Smooth muscle cell (in vitro differentiated cells): Measurements from ENCODE around the gene IL10RA. TPM values are rescaled to one million over a fixed set of nuclear protein-coding genes. Genes with fewer than 3 reads are reported as not detected.

Source experiments
- DNase-seq: peaks from one replicate; lab custom pipeline; 2025; ENCODE audit not compliant: unreplicated experiment; lab: John Stamatoyannopoulos, UW
- H2AFZ ChIP-seq: fragments of 200-600 bp; sonication (generic); 2 replicates; pipeline ENCODE4 v1.6.0; 2016; ENCODE audit warnings: antibody characterized with exemption, low read depth, mild to moderate bottlenecking
- H3F3A ChIP-seq: fragments of 200-600 bp; sonication (generic); 2 replicates; pipeline ENCODE4 v1.6.0; 2017; ENCODE audit warnings: antibody characterized with exemption, low read depth
- H3K27ac ChIP-seq: fragments of 200-600 bp; sonication (generic); 2 replicates; pipeline ENCODE4 v1.5.1; 2016; ENCODE audit warnings: low read depth, mild to moderate bottlenecking
- H3K27me3 ChIP-seq: fragments of 200-600 bp; sonication (generic); 2 replicates; pipeline ENCODE4 v1.6.1; 2016; ENCODE audit warnings: low read depth, mild to moderate bottlenecking
- H3K36me3 ChIP-seq: fragments of 200-600 bp; sonication (generic); 2 replicates; pipeline ENCODE4 v1.5.1; 2016; ENCODE audit warnings: low read depth
- H3K4me1 ChIP-seq: fragments of 200-600 bp; sonication (generic); 2 replicates; pipeline ENCODE4 v1.5.1; 2016; ENCODE audit warnings: low read depth
- H3K4me2 ChIP-seq: fragments of 200-600 bp; sonication (generic); 2 replicates; pipeline ENCODE4 v1.6.0; 2016; ENCODE audit warnings: mild to moderate bottlenecking
- H3K4me3 ChIP-seq: fragments of 200-600 bp; sonication (generic); 2 replicates; pipeline ENCODE4 v1.5.1; 2016; ENCODE audit warnings: mild to moderate bottlenecking
- H3K79me2 ChIP-seq: fragments of 200-600 bp; sonication (generic); 2 replicates; pipeline ENCODE4 v1.6.0; 2016; ENCODE audit warnings: low read depth, mild to moderate bottlenecking
- H3K9ac ChIP-seq: fragments of 200-600 bp; sonication (generic); 2 replicates; pipeline ENCODE4 v1.6.0; 2016; ENCODE audit warnings: low read depth
- H3K9me3 ChIP-seq: fragments of 200-600 bp; sonication (generic); replicated peaks from 2 replicates; pipeline ENCODE4 v1.5.1; 2016; ENCODE audit warnings: low read depth
- H4K20me1 ChIP-seq: fragments of 200-600 bp; sonication (generic); 2 replicates; pipeline ENCODE4 v1.6.0; 2016; ENCODE audit warnings: low read depth
- WGBS: methylation state at CpG from one replicate; pipeline ENCODE4 v1.1.7; 2016; ENCODE audit warnings: low lambda C conversion rate; 5-methylcytosine and 5-hydroxymethylcytosine counted together
- polyA plus RNA-seq: library from polyadenylated mRNA; unstranded; fragments of >200 nt; fragmentation: Nextera tagmentation; extraction: Ambion mirVana; gene quantifications from 2 replicates; pipeline ENCODE4 v1.2.1, GENCODE V29; 2016
- total RNA-seq: library from RNA; depleted of rRNA; stranded (reverse); fragments of >200 nt; gene quantifications from 2 replicates; pipeline ENCODE4 v1.2.3, GENCODE V29; 2014
- TF ChIP-seq, protein P1 (sequence below): fragments of 200-600 bp; sonication (generic); IDR thresholded peaks from 2 replicates; pipeline ENCODE4 v1.5.1; 2017; ENCODE audit warnings: borderline replicate concordance, mild to moderate bottlenecking, antibody characterized with exemption; ENCODE audit not compliant: insufficient read depth, poor library complexity, severe bottlenecking

Gene IL10RA
- total and polyA plus RNA-seq, 2 experiments from 2014 or later: 0.07 to 0.18 TPM

DNA sequence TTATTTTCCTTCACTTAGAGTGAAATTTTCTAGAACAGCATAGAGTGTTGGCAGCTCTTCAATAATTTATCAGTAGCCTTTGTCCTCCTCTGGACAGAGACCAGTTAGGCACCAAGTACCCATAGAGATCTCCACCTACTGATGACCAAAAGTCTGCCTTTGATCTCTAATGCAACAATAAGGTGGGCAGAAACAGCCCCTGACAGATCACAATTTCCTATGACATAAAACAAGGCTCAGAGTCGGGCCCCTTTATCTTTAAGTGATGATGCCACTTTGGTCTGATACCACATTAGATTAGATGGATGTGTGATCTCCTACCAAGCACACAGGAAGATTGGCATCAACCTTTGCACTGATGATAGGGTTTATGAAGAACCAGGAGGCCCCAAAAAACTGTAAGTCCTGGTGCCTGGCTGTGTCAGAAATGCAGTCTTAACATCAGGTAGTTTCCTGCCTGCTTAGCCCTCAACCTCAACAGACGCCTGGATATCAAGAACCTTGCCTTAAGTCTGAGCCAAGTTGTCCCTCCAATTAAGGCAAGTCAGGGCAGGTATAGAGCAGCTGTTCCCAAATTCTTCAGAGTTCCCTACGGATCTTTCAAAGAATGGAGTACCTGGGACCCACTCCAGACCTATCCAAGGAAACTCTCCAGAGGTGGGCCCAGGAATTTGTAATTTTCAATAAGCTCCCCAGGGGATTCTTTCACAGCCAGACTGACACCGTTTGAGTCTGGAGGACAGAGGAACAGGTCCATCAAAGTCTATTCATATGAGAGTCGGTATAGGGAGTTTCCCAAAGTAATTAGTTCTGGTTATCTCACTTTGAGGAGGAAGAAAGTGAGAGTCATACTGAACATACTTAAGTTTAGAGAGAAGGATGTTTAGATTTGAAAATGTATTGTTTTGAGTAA, 60.1 kb downstream of the IL10RA start:
- no peaks in the 10 kb centered on the region for H3K4me1 ChIP-seq
- H3K4me2 ChIP-seq: no peak overlapping the region
- WGBS: 69% methylated on average over 5 of the region's 5 CpGs
- H3K79me2 ChIP-seq: no peaks in the 10 kb centered on the region
- DNase-seq: no peak
- H3F3A ChIP-seq: no peaks in the 10 kb centered on the region
- no peak overlapping the region for H2AFZ ChIP-seq
- no peaks in the 10 kb centered on the region for H3K36me3 ChIP-seq
- no peaks in the 10 kb centered on the region for H3K9me3 ChIP-seq
- no peak overlapping the region for H3K27ac ChIP-seq
- peaks cover 6% of the 10 kb centered on the region for H3K27me3 ChIP-seq
- no peak overlapping the region for H3K9ac ChIP-seq
- TF ChIP-seq, protein P1, sequence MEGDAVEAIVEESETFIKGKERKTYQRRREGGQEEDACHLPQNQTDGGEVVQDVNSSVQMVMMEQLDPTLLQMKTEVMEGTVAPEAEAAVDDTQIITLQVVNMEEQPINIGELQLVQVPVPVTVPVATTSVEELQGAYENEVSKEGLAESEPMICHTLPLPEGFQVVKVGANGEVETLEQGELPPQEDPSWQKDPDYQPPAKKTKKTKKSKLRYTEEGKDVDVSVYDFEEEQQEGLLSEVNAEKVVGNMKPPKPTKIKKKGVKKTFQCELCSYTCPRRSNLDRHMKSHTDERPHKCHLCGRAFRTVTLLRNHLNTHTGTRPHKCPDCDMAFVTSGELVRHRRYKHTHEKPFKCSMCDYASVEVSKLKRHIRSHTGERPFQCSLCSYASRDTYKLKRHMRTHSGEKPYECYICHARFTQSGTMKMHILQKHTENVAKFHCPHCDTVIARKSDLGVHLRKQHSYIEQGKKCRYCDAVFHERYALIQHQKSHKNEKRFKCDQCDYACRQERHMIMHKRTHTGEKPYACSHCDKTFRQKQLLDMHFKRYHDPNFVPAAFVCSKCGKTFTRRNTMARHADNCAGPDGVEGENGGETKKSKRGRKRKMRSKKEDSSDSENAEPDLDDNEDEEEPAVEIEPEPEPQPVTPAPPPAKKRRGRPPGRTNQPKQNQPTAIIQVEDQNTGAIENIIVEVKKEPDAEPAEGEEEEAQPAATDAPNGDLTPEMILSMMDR: no peak
- H3K4me3 ChIP-seq: no peak overlapping the region
- no peaks in the 10 kb centered on the region for H4K20me1 ChIP-seq

DNA sequence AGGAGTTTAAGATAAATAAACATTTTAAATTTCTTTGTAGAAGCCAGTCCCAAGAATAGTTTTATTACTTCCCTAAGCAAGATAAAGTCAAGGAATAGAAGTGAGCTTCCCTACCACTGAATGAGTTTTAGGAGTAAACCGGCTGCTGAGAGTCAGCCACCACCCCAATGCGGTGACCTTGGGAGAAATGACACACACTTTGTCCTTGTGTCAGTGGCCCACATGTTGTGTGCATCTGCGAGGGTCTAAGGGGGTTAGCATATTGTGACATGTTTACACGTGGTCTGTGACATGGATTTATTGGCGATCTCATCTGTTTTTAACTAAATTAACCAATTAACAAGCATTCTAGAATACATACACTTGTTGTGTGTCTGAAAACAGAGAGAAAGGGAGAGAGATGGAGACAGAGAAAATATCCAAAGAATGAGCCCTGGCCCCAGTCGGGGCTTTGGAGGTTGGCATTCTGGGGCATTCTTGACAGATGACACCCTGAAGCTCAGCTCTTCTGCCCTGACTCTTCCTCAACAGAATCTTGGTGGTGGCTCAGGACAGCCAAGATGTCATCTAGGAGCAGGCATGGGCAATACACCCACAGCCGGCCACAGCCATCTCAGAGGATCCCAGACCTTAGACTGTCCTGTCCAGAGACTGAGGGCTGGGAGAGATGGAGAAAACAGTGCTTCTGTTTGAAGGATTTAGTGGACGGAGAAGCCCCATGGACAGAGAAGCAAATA, 60.9 kb downstream of the IL10RA start:
- no peaks in the 10 kb centered on the region for H3K4me1 ChIP-seq
- DNase-seq: no peak
- WGBS: 84% methylated on average over 8 of the region's 8 CpGs
- no peaks in the 10 kb centered on the region for H3K79me2 ChIP-seq
- no peak overlapping the region for H3K27ac ChIP-seq
- H3F3A ChIP-seq: no peaks in the 10 kb centered on the region
- H3K4me2 ChIP-seq: no peak overlapping the region
- no peaks in the 10 kb centered on the region for H4K20me1 ChIP-seq
- H3K9me3 ChIP-seq: no peaks in the 10 kb centered on the region
- H3K36me3 ChIP-seq: no peaks in the 10 kb centered on the region
- no peaks in the 10 kb centered on the region for H3K27me3 ChIP-seq
- H3K4me3 ChIP-seq: no peak overlapping the region
- TF ChIP-seq, protein P1: no peak
- no peak overlapping the region for H3K9ac ChIP-seq
- no peak overlapping the region for H2AFZ ChIP-seq

DNA sequence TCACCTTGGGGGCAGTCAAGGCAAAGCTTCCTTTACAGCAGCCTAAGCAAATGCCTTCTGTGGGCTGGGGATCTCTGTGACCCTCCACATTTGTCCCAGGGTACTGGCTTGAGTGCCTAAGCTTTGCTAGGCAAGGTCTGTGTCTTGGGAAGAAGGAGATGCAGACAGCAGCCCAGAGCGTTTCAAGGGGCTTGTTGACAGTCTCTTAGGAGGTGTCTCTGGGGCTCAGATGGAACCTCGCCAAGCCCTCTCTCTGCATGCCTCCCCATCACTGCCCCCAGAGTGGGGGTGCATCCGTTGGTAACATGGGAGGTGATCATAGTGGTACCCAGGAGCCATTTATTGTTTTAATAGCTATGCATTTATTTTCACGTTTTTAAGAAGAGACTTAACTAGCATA, 61.6 kb downstream of the IL10RA start:
- no peak overlapping the region for H3K9ac ChIP-seq
- H3K36me3 ChIP-seq: no peaks in the 10 kb centered on the region
- WGBS: 89% methylated on average over 4 of the region's 4 CpGs
- H3K4me3 ChIP-seq: no peak overlapping the region
- H3K79me2 ChIP-seq: no peaks in the 10 kb centered on the region
- no peaks in the 10 kb centered on the region for H3F3A ChIP-seq
- TF ChIP-seq, protein P1: no peak
- H3K27me3 ChIP-seq: no peaks in the 10 kb centered on the region
- no peak overlapping the region for H3K27ac ChIP-seq
- no peaks in the 10 kb centered on the region for H4K20me1 ChIP-seq
- H3K9me3 ChIP-seq: no peaks in the 10 kb centered on the region
- no peaks in the 10 kb centered on the region for H3K4me1 ChIP-seq
- H2AFZ ChIP-seq: no peak overlapping the region
- no peak overlapping the region for H3K4me2 ChIP-seq
- no peak for DNase-seq
